Esophagus (tissue), 2 donors: ENCODE results near the gene CELF1. TPM values are rescaled to one million over a fixed set of nuclear protein-coding genes. Genes with fewer than 3 reads are reported as not detected.

ENCODE experiments used
- H3K27ac ChIP-seq, 2 donors: one replicate each; pipeline ENCODE4 v1.5.1; 2013; ENCODE audit warnings: low read depth in 2 of 2, mild to moderate bottlenecking in 2 of 2, inconsistent platforms in 1 of 2, low read length in 1 of 2, moderate library complexity in 1 of 2
- H3K27me3 ChIP-seq, 2 donors: one replicate each; pipeline ENCODE4 v1.6.1; 2013; ENCODE audit warnings: low read length in 2 of 2, control low read depth in 1 of 2, mild to moderate bottlenecking in 1 of 2; ENCODE audit not compliant: insufficient read depth in 2 of 2, control insufficient read depth in 1 of 2
- H3K36me3 ChIP-seq, 2 donors: one replicate each; pipeline ENCODE4 v1.6.1; 2013; ENCODE audit warnings: low read length in 1 of 2; ENCODE audit not compliant: control insufficient read depth in 2 of 2, insufficient read depth in 2 of 2
- H3K4me1 ChIP-seq, 2 donors: one replicate each; pipeline ENCODE4 v1.6.1; 2013; ENCODE audit warnings: low read length in 1 of 2; ENCODE audit not compliant: control insufficient read depth in 2 of 2, insufficient read depth in 2 of 2
- H3K4me3 ChIP-seq, 2 donors: one replicate each; pipeline ENCODE4 v1.5.1; 2013; ENCODE audit warnings: low read length in 2 of 2, mild to moderate bottlenecking in 2 of 2, low read depth in 1 of 2, moderate library complexity in 1 of 2
- H3K9me3 ChIP-seq, 2 donors: one replicate each; pipeline ENCODE4 v1.6.1; 2013; ENCODE audit warnings: mild to moderate bottlenecking in 2 of 2, low read depth in 1 of 2, low read length in 1 of 2, moderate library complexity in 1 of 2; ENCODE audit not compliant: control insufficient read depth in 2 of 2, insufficient read depth in 1 of 2
- WGBS, 2 donors: extraction: QIAGEN DNeasy Blood & Tissue Kit; methylation state at CpG; one replicate each; pipeline ENCODE4 v1.1.7; 2013; 5-methylcytosine and 5-hydroxymethylcytosine counted together
- polyA plus RNA-seq, 2 donors: library from polyadenylated mRNA; stranded (reverse); fragments of 200-250 nt; gene quantifications; one replicate each; pipeline ENCODE4 v1.2.3, GENCODE V29; 2013
- donor health status: healthy with polysubstance abuse.
- donor health status: Bipolar disorder and iron deficiency.

CELF1 gene
- polyA plus RNA-seq, 2 donors, result 18.7 to 24.7 TPM

DNA sequence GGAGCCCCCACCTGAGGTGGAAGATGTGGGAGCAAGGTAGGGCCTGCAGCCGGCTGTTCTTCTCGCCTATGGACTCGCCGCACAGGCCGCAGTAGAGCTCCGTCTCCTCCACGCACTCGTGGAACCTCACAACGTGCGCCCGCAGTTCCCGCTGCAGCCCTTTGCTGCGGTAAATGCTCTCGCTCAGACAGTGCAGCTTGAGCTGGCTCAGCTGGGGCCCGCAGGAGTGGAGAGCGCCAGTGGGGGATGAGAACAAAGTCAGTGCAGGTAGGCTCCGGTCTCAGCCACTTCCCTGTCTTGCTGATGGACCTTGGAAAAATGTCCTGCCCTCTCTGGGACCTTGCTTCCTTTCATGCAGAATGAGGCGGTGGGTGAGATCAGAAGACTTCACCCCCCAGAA is 114.2 kb downstream of the CELF1 start:
- Histone ChIP-seq H3K4me1 (no peaks in the 10 kb centered on the region), H3K9me3 (no peaks in the 10 kb centered on the region), H3K4me3 (no peak overlapping the region), H3K27ac (no peak overlapping the region), H3K27me3 (no peaks in the 10 kb centered on the region), H3K36me3 (no peaks in the 10 kb centered on the region)
- WGBS, 2 donors, result 93% methylated on average over 18 of the region's 18 CpGs

DNA sequence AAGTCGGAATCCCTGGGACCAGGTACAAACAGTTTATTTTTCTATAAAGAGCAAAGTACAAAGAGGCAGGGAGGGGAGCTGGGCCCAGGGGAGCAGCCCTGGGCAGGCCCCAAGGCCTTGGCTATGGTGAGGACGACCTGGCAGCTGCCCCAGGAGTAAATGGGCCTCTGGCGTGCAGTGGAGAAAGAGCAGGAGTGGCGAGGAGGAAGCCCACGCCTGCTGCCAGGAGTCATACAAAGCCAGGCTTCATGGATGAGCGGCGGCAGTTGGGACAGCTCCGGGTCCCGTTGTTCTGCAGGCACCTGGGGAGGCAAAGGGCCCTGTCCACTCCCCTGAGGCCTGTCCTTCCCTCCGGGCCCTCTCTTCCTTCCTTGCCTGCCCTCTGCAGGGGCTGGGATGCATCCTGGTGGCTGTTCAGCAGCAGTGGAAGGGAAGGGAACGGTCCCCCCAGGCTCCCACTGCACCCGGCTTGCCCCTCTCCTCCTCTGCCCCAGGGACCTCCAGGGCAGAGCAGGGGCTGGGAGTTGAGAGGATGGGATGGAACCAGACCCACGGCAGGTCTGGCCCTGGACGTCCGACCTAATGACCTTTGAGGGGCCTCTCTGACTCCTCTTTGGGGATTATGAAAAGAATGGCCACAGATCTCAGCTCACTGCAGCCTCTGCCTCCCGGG is 115.0 kb downstream of the CELF1 start:
- Histone ChIP-seq H3K27me3 (no peaks in the 10 kb centered on the region), H3K4me1 (no peaks in the 10 kb centered on the region), H3K4me3 (no peak overlapping the region), H3K36me3 (no peaks in the 10 kb centered on the region), H3K9me3 (no peaks in the 10 kb centered on the region), H3K27ac (no peak overlapping the region)
- WGBS, 2 donors, result 47 to 53% methylated on average over 15 to 16 of the region's 16 CpGs

DNA sequence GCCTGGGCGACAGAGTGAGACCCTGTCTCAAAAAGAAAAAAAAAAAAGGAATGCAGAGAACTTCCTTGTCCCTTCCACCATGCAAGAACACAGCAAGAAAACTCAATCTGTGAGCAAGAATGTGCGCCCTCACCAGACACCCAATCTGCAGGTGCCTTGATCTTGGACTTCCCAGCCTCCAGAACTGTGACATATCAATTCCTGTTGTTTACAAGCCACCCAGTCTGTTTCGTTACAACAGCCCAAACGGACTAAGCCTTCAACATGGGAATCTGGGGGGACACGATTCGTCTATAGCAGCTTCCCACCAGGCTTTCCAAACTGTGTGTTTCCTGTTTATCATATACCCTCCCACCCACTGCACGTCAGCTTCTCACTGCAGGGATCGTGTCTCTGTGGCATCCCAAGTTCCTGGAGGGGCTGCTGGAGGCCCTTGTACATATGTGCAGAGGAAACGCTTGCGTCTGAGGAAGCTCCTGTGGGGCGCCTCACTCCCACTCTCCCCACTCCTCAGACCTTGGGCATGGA is 115.7 kb downstream of the CELF1 start:
- no peak overlapping the region for H3K27ac ChIP-seq
- no peaks in the 10 kb centered on the region for H3K4me1 ChIP-seq
- no peak overlapping the region for H3K4me3 ChIP-seq
- no peaks in the 10 kb centered on the region for H3K36me3 ChIP-seq
- WGBS, 2 donors, result 77 to 83% methylated on average over 11 of the region's 11 CpGs
- H3K9me3 ChIP-seq, result no peaks in the 10 kb centered on the region
- H3K27me3 ChIP-seq, result no peaks in the 10 kb centered on the region

DNA sequence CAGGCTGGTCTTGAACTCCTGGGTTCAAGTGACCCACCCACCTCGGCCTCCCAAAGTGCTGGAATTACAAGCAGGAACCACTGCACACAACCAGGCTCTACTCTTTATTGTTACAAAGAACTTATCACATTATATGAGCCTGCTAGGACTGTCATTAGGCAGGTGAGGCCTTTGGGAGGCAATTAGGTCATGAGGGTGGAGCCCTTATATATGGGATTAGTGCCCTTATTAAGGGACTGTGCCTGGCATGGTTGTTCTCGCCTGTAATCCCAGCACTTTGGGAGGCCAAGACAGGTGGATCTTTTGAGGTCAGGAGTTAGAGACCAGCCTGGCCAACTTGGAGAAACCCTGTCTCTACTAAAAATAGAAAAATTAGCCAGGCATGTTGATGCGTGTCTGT is 116.2 kb downstream of the CELF1 start:
- WGBS, 2 donors, result 90 to 94% methylated on average over 3 of the region's 3 CpGs

DNA sequence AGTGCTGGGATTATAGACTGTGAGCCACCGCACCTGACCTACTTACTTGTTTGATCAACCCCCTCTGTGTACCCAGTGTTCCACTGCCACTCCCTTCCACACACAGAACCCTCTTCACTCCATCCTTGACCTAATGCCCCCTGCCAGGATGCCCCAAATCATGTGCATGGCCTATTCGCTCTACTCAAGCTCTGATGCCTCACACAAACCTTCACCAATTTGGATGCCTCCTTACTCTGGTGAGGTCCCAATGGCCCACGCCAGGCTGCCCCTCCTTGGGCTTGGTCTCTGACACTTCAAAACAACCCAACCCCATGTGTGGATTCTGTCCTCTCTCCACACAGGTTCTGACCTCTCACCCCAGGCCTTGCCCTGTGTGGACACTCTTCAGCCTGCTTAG is 117.2 kb downstream of the CELF1 start:
- WGBS, 2 donors, result 92 to 96% methylated on average over 3 of the region's 3 CpGs
- H3K36me3 ChIP-seq, result no peaks in the 10 kb centered on the region
- no peaks in the 10 kb centered on the region for H3K4me1 ChIP-seq
- H3K9me3 ChIP-seq, result no peaks in the 10 kb centered on the region
- H3K4me3 ChIP-seq, result no peak overlapping the region
- no peak overlapping the region for H3K27ac ChIP-seq
- H3K27me3 ChIP-seq, result no peaks in the 10 kb centered on the region

More for the DNA sequence above, 116.2 kb downstream of the CELF1 start:
- H3K4me3 ChIP-seq, result no peak overlapping the region
- H3K27me3 ChIP-seq, result no peaks in the 10 kb centered on the region
- no peak overlapping the region for H3K27ac ChIP-seq
- no peaks in the 10 kb centered on the region for H3K4me1 ChIP-seq
- H3K9me3 ChIP-seq, result no peaks in the 10 kb centered on the region
- no peaks in the 10 kb centered on the region for H3K36me3 ChIP-seq

DNA sequence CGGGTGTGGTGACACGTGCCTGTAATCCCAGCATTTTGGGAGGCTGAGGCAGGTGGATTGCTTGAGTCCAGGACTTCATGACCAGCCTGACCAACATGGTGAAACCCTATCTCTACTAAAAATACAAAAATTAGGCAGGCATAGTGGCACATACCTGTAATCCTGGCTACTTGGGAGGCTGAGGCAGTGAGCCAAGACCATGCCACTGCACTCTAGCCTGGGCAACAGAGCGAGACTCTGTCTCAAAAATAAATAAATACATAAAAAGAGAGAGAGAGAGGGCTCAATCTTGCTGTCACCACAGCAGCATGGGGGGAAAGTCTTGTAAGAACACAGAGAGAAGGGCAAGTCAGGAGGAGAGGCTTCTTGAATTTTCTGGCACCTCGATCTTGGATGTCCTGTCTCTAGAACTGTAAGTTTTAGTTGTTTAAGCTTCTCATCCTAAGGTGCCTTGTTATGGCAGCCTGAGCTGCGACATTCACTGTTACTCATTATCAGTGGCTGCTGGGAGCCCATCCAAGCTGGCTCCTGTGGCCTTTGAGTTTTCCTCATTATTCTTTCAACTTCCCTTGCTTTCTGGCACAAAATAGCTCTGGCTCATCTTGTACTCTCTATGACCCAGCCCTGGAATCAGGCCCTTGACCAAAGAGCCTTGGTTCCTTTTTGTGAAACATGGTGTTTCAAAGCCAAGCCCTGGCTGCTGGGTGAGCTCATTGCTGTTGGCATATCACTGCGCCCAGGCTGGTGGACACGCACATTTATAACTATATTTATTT is 118.7 kb downstream of the CELF1 start:
- 82 to 83% methylated on average over 7 of the region's 7 CpGs for WGBS, 2 donors
- Histone ChIP-seq H3K27ac (no peak overlapping the region), H3K36me3 (no peaks in the 10 kb centered on the region), H3K4me3 (no peak overlapping the region), H3K4me1 (no peaks in the 10 kb centered on the region), H3K27me3 (no peaks in the 10 kb centered on the region), H3K9me3 (no peaks in the 10 kb centered on the region)

DNA sequence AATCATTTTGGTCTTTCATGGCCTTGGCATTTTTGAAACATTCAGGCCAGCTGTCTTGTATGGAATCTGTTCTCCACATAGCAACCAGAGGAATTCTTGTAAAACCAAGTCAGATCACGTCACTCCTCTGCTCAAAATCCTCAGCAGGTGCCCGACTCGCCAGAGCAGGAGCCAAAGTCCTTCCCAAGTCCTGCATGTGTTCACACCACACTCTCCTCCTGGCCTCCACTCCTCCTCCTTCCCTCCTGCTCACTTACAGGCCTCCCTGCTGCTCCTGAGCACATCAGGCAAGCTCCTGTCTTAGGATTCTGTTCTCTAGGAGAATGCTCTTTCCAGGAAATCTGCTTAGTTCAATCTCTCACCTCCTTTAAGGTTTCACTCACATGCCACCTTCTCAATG is 119.8 kb downstream of the CELF1 start:
- Histone ChIP-seq H3K4me3 (no peak overlapping the region), H3K27me3 (no peaks in the 10 kb centered on the region), H3K27ac (no peak overlapping the region), H3K9me3 (no peaks in the 10 kb centered on the region), H3K4me1 (no peaks in the 10 kb centered on the region), H3K36me3 (no peaks in the 10 kb centered on the region)
- WGBS, 2 donors, result 47 to 64% methylated on average over 3 of the region's 3 CpGs

DNA sequence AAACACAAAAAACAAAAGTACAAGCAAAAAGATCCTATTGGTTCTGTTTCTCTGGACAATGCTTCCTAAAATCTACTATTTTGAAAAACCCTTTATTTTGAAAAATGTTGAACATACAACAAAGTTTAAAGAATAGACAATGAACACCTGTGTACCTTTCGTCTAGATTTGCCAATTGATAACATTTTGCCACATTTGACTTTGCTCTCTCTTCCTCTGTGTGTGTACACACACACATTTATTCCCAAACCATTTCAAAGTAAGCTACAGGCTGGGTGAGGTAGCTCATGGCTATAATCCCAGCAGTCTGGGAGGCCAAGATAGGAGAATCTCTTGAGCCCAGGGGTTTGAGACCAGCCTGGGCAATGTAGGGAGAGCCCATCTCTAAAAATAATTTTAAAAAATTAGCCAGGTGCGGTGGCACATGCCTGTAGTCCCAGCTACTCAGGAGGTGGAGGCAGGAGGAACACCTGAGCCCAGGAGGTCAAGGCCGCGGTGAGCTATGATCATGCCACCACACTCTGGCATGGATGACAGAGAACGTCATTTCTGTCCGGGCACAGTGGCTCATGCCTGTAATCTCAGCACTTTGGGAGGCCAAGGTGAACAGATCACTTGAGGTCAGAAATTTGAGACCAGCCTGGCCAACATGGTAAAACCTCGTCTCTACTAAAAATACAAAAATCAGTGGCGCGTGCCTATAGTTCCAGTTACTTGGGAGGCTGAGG is 121.4 kb downstream of the CELF1 start:
- no peaks in the 10 kb centered on the region for H3K4me1 ChIP-seq
- no peak overlapping the region for H3K27ac ChIP-seq
- H3K4me3 ChIP-seq, result no peak overlapping the region
- no peaks in the 10 kb centered on the region for H3K36me3 ChIP-seq
- no peaks in the 10 kb centered on the region for H3K9me3 ChIP-seq
- H3K27me3 ChIP-seq, result no peaks in the 10 kb centered on the region
- WGBS, 2 donors, result 91 to 94% methylated on average over 9 of the region's 9 CpGs

DNA sequence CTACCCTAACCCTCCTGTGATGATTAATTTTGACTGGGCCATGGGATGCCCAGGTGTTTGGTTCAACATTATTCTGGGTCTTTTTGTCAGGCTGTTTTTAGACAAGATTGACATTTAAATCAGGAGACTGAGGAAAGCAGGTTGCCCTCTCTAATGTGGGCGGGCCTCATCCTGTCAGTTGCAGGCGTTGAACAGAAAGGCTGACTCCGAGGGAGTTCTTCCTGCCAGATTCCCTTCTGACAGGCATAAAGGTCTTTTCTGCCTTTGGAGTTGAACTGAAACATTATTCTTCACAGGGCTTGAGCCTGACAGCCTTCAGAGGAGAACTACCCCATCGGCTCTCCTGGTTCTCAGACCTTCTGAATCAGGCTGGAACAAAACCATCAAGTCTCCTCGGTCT is 122.4 kb downstream of the CELF1 start:
- Histone ChIP-seq H3K36me3 (no peaks in the 10 kb centered on the region), H3K27me3 (no peaks in the 10 kb centered on the region), H3K4me1 (no peaks in the 10 kb centered on the region), H3K4me3 (no peak overlapping the region), H3K9me3 (no peaks in the 10 kb centered on the region), H3K27ac (no peak overlapping the region)
- WGBS, 2 donors, result 67 to 69% methylated on average over 5 of the region's 5 CpGs
